Measurements from ENCODE around the gene SCRG1.

SCRG1 gene

DNA sequence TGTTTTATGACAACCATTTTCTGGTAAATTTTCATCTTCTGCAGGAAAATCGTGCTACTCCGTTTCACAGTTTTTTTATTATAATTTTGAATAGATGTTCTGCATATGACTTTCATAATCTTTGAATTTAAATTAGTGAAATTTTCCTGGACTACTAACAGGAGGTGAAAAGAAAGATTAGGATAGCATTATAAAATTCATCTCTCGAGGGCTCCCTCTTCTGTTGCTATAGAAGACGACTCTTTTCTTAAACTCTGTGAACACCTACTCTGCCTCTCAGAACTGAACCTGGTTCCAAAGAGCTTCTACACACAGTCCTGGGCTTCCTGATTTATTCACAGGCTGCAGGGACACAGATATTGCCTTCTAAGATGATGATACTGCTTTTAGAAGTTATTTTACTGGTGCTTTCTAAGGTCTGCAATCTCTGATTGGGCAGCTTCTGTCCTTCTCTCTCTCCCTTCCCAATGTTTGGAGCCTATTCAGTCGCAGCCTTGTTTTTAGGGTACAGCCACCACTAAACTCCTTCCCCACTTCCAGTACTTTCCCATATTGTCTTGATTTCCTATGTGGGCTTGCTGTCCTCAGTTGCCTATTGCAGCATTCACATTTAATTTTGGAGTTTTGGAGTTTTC lies 38.2 kb downstream of the SCRG1 start:
- no peaks in the 10 kb centered on the region for H3K27me3 ChIP-seq (ENCODE audit: low read depth, low read length)
- no peaks in the 10 kb centered on the region for H3K4me1 ChIP-seq (ENCODE audit: control insufficient read depth in 1 of 2, insufficient read depth in 2 of 2, low read length in 2 of 2)
- H3K36me3 ChIP-seq (ENCODE audit: control insufficient read depth in 1 of 2, insufficient read depth in 2 of 2, low read length in 2 of 2), result no peaks in the 10 kb centered on the region
- H3K4me3 ChIP-seq (ENCODE audit: low read depth in 1 of 2, low read length in 2 of 2), result no peak overlapping the region
- no peak overlapping the region for H3K27ac ChIP-seq (ENCODE audit: low read length)
- H3K9me3 ChIP-seq (ENCODE audit: control insufficient read depth in 1 of 2, low read length in 2 of 2), result no peaks in the 10 kb centered on the region

DNA sequence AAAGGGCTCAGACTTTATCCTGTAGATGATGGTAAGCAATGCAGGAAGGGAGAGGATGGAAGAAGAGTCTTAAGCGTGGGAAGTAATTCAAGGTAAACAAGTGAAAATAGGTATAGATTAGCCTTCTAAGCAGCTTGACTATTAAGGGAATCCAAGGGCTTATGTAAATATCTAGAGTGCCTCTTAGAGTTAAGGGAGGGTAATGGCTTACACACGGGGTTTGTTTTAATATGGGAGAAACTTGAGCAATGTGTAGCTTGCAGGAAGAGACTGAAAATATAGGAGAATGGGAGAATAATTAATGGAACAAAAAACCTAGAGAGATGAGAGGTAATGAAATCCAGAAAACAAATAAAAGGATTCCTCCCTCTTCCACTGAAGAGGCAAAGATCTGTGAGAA lies 41.0 kb downstream of the SCRG1 start:
- Histone ChIP-seq H3K27ac (ENCODE audit: low read length) (no peak overlapping the region), H3K4me3 (ENCODE audit: low read depth in 1 of 2, low read length in 2 of 2) (no peak overlapping the region), H3K4me1 (ENCODE audit: control insufficient read depth in 1 of 2, insufficient read depth in 2 of 2, low read length in 2 of 2) (no peaks in the 10 kb centered on the region), H3K9me3 (ENCODE audit: control insufficient read depth in 1 of 2, low read length in 2 of 2) (no peaks in the 10 kb centered on the region), H3K36me3 (ENCODE audit: control insufficient read depth in 1 of 2, insufficient read depth in 2 of 2, low read length in 2 of 2) (no peaks in the 10 kb centered on the region), H3K27me3 (ENCODE audit: low read depth, low read length) (no peaks in the 10 kb centered on the region)

DNA sequence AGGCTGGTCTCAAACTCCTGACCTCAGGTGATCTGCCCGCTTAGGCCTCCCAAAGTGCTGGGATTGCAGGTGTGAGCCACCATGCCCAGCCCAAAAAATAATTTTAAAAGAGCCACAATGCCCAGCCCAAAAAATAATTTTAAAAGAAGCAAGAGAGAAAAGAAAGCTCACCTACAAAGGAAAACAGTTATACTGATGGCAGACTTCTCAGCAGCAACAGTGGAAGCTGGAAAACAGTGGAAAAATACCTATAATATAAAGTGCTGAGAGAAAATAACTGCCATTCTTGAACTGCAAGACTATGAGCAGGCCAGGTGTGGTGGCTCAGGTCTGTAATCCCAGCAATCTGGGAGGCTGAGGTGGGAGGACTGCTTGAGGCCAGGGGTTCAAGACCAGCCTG lies 51.4 kb downstream of the SCRG1 start:
- no peaks in the 10 kb centered on the region for H3K9me3 ChIP-seq (ENCODE audit: control insufficient read depth in 1 of 2, low read length in 2 of 2)
- H3K27me3 ChIP-seq (ENCODE audit: low read depth, low read length), result no peaks in the 10 kb centered on the region
- no peaks in the 10 kb centered on the region for H3K4me1 ChIP-seq (ENCODE audit: control insufficient read depth in 1 of 2, insufficient read depth in 2 of 2, low read length in 2 of 2)
- H3K27ac ChIP-seq (ENCODE audit: low read length), result no peak overlapping the region
- H3K4me3 ChIP-seq (ENCODE audit: low read depth in 1 of 2, low read length in 2 of 2), result no peak overlapping the region
- H3K36me3 ChIP-seq (ENCODE audit: control insufficient read depth in 1 of 2, insufficient read depth in 2 of 2, low read length in 2 of 2), result no peaks in the 10 kb centered on the region

DNA sequence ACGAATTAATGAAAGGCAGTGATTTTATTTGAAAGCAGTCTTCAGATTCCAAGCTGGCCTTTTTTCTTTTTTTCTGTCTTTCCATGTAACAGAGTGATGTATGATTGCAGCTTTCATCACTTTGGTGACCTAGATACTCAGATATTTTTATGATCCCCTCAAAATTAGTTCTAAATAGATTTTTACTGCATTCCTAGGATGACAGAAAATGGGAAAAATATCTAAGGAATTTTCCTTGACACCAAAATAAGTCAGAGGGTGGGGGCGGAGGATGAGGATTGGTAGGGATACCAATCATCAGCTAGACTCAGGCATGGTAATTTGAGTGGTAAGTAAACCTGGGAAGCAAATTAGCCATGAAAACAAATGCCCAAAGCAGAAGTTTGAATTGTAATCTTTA lies 52.8 kb downstream of the SCRG1 start:
- Histone ChIP-seq H3K36me3 (ENCODE audit: control insufficient read depth in 1 of 2, insufficient read depth in 2 of 2, low read length in 2 of 2) (no peaks in the 10 kb centered on the region), H3K4me3 (ENCODE audit: low read depth in 1 of 2, low read length in 2 of 2) (no peak overlapping the region), H3K4me1 (ENCODE audit: control insufficient read depth in 1 of 2, insufficient read depth in 2 of 2, low read length in 2 of 2) (no peaks in the 10 kb centered on the region), H3K27me3 (ENCODE audit: low read depth, low read length) (no peaks in the 10 kb centered on the region), H3K9me3 (ENCODE audit: control insufficient read depth in 1 of 2, low read length in 2 of 2) (no peaks in the 10 kb centered on the region), H3K27ac (ENCODE audit: low read length) (no peak overlapping the region)

DNA sequence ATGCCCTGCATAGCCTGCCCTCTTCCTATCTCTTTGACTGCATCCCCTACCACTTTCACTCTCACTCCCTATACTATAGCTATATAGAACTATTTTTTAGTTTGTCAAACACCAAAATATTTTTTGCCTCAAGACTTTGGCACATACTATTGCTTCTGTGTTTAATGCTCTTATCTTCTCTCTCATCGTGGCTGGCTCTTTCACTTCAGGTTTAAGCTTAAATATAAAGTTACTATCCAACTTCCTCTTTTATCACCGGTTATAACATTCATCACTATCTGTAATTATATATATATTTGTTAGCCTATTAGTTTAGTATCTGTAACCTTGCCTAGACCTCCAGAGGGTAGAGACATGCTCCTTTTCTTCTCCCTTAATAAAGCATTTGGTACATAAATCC lies 53.3 kb downstream of the SCRG1 start:
- Histone ChIP-seq H3K4me1 (ENCODE audit: control insufficient read depth in 1 of 2, insufficient read depth in 2 of 2, low read length in 2 of 2) (no peaks in the 10 kb centered on the region), H3K9me3 (ENCODE audit: control insufficient read depth in 1 of 2, low read length in 2 of 2) (no peaks in the 10 kb centered on the region), H3K27ac (ENCODE audit: low read length) (no peak overlapping the region), H3K36me3 (ENCODE audit: control insufficient read depth in 1 of 2, insufficient read depth in 2 of 2, low read length in 2 of 2) (no peaks in the 10 kb centered on the region), H3K27me3 (ENCODE audit: low read depth, low read length) (no peaks in the 10 kb centered on the region), H3K4me3 (ENCODE audit: low read depth in 1 of 2, low read length in 2 of 2) (no peak overlapping the region)

DNA sequence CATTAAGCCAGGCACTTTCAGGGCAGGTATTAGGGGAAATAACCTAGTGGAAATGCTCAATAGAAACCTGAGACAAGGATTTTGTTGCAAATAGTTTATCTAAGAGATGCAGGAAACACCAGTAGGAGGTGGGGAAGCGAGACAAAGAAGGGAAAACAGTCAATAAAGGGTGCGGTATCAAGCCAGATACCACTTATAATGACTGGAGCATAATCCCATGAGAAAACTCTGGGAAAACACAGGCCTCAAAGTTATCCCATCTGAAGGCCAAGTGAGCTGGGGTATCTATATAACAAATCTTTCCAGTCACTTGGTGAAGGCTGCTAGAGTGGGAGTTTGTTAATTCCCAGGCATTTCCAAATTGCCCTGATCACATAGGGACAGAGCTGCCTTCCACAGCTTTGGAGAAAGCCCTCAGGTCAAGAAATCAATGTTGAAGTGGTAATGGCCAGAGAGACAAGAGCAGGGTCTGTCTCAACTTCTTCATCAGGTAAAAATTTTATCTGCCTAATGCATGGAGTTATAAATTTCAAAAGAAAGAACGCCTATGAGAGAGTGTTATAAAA lies 55.0 kb downstream of the SCRG1 start:
- no peaks in the 10 kb centered on the region for H3K4me1 ChIP-seq (ENCODE audit: control insufficient read depth in 1 of 2, insufficient read depth in 2 of 2, low read length in 2 of 2)
- no peaks in the 10 kb centered on the region for H3K36me3 ChIP-seq (ENCODE audit: control insufficient read depth in 1 of 2, insufficient read depth in 2 of 2, low read length in 2 of 2)
- H3K4me3 ChIP-seq (ENCODE audit: low read depth in 1 of 2, low read length in 2 of 2), result no peak overlapping the region
- no peaks in the 10 kb centered on the region for H3K27me3 ChIP-seq (ENCODE audit: low read depth, low read length)
- no peaks in the 10 kb centered on the region for H3K9me3 ChIP-seq (ENCODE audit: control insufficient read depth in 1 of 2, low read length in 2 of 2)
- H3K27ac ChIP-seq (ENCODE audit: low read length), result no peak overlapping the region

DNA sequence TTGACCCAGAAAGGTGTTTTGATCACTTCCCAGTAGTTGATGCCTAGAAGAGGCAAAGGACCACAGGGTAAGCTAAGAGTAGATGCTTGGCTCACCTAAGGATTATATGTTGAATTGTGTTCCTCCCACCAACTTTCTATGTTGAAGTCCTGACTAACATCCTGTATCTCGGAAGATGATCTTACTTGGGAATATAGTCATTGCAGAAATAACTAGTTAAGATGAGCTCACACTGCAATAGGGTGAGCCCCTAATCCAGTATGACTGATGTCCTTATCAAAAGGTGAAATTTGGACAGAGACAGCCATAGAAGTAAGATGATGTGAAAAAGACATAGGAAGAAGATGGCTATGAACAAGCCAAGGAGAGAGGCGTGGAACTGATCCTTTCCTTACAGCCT lies 61.5 kb downstream of the SCRG1 start:
- Histone ChIP-seq H3K4me1 (ENCODE audit: control insufficient read depth in 1 of 2, insufficient read depth in 2 of 2, low read length in 2 of 2) (peaks cover 10 to 13% of the 10 kb centered on the region in 2 donors), H3K9me3 (ENCODE audit: control insufficient read depth in 1 of 2, low read length in 2 of 2) (no peaks in the 10 kb centered on the region), H3K27me3 (ENCODE audit: low read depth, low read length) (no peaks in the 10 kb centered on the region), H3K27ac (ENCODE audit: low read length) (no peak overlapping the region), H3K36me3 (ENCODE audit: control insufficient read depth in 1 of 2, insufficient read depth in 2 of 2, low read length in 2 of 2) (peaks cover 0 to 3% of the 10 kb centered on the region in 2 donors), H3K4me3 (ENCODE audit: low read depth in 1 of 2, low read length in 2 of 2) (no peak overlapping the region)

DNA sequence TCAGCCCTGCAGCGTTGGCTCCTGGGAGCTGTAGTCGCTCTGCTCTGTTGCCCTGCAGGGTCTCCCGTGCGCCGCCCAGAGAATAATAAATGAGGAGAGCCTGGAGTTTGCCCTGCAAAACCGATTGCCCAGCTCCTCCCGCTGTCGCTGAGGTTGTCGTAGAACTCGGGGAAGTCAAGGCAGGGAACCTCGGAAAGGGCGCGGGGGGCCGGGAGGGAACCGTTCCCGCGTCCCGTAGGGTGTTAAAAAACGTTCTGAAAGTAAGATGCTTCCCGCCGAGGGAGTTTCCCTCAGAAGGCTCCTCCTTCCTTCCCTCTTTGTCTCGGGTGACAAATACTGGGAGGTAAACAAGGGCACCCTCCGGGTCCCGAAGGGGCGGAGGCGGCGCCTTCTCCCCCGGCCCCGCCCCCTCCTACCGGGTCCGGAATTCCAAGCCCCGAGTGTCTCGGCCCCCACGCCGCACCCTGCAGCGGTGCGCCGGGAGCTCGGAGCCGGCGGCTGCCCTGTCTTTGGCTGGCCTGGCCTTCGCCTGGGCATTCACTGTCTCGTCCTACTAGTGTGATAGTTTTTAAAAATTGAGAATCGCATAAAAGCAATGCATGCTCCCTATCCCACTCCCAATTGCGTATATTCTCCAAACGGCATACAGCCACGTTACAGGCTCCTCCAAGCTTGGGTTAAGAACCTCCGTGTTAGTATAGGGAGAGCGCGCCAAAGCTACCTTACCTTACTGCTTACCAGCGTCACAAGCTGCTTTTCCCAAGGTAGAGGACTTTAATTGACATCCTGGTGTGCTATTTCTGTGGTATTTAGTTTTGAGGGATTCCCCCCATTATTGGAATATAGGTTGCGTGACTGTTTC lies 63.8 kb downstream of the SCRG1 start:
- Histone ChIP-seq H3K4me3 (ENCODE audit: low read depth in 1 of 2, low read length in 2 of 2) (peak overlapping the region; percentile 93 to 99), H3K27me3 (ENCODE audit: low read depth, low read length) (no peaks in the 10 kb centered on the region), H3K9me3 (ENCODE audit: control insufficient read depth in 1 of 2, low read length in 2 of 2) (no peaks in the 10 kb centered on the region), H3K27ac (ENCODE audit: low read length) (peak overlapping the region; percentile 70), H3K36me3 (ENCODE audit: control insufficient read depth in 1 of 2, insufficient read depth in 2 of 2, low read length in 2 of 2) (peaks cover 6 to 11% of the 10 kb centered on the region in 2 donors), H3K4me1 (ENCODE audit: control insufficient read depth in 1 of 2, insufficient read depth in 2 of 2, low read length in 2 of 2) (peaks cover 10 to 21% of the 10 kb centered on the region in 2 donors)

Data from muscle layer of duodenum (tissue), 2 donors.